ENCODE measurements around the gene C4orf50. TPM values are rescaled to one million over a fixed set of nuclear protein-coding genes. Genes with fewer than 3 reads are reported as not detected.

The C4orf50 gene
- total RNA-seq, 2 donors from 2014 or later: not detected

- no peak overlapping the region for H3K4me3 ChIP-seq
- H3K27me3 ChIP-seq: no peaks in the 10 kb centered on the region
- H3K4me1 ChIP-seq: no peaks in the 10 kb centered on the region
- TF ChIP-seq CTCF (IDR thresholded peaks at IDR 0.05): no peak
- H3K36me3 ChIP-seq: no peaks in the 10 kb centered on the region
- H3K9me3 ChIP-seq: no peaks in the 10 kb centered on the region
- H3K27ac ChIP-seq: no peak overlapping the region
- no peak for DNase-seq (ENCODE audit: low spot score)
Measured at GRCh38 chr4:6027392-6027791, 9.2 kb upstream of the C4orf50 start.

GRCh38 chr4:6024313-6024960 lies 6.2 kb upstream of the C4orf50 start:
- TF ChIP-seq CTCF (IDR thresholded peaks at IDR 0.05): no peak
- H3K4me3 ChIP-seq: no peak overlapping the region
- no peaks in the 10 kb centered on the region for H3K27me3 ChIP-seq
- DNase-seq (ENCODE audit: low spot score): no peak
- H3K4me1 ChIP-seq: no peaks in the 10 kb centered on the region
- H3K9me3 ChIP-seq: no peaks in the 10 kb centered on the region
- no peak overlapping the region for H3K27ac ChIP-seq
- H3K36me3 ChIP-seq: no peaks in the 10 kb centered on the region

GRCh38 chr4:6023731-6024130 lies 5.5 kb upstream of the C4orf50 start:
- H3K27ac ChIP-seq: no peak overlapping the region
- H3K36me3 ChIP-seq: no peaks in the 10 kb centered on the region
- no peak overlapping the region for H3K4me3 ChIP-seq
- no peak for TF ChIP-seq CTCF (IDR thresholded peaks at IDR 0.05)
- H3K9me3 ChIP-seq: no peaks in the 10 kb centered on the region
- no peaks in the 10 kb centered on the region for H3K27me3 ChIP-seq
- no peak for DNase-seq (ENCODE audit: low spot score)
- no peaks in the 10 kb centered on the region for H3K4me1 ChIP-seq

DNA sequence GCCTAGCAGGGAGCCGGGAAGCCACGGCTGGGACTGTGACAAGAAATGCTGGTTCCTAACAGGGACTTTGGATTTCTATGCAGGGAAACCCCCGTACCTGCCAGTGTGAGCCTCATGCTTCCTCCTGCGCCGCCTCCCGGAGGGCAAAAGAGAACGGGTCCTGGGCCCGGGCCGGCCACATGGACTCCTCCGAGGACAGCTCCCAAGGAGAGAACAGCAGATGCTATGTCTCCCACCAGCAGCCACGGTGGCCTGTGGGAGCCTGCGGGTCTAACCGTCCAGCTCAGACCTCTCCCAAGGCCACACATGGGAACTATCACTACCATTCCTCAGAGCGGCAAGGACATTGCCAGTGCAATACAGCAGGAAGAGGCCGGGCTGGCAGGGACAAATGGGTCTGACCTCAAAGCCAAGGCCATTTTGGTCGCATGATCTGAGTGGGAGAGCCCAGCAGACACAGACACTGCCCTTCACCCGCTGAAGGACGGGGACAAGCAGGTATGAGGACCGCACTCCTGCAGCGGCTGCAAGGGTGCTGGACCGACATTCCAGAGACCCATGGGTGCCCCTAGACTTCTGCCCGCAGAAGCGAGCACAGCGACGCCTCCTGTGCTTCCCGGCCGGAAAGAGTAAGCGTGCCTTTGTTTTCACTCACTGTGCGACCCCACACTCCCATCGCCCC lies 4.5 kb upstream of the C4orf50 start:
- no peak overlapping the region for H3K4me3 ChIP-seq
- DNase-seq (ENCODE audit: low spot score): no peak
- no peaks in the 10 kb centered on the region for H3K9me3 ChIP-seq
- H3K27me3 ChIP-seq: no peaks in the 10 kb centered on the region
- TF ChIP-seq CTCF (IDR thresholded peaks at IDR 0.05): no peak
- H3K36me3 ChIP-seq: no peaks in the 10 kb centered on the region
- H3K27ac ChIP-seq: no peak overlapping the region
- H3K4me1 ChIP-seq: no peaks in the 10 kb centered on the region

DNA sequence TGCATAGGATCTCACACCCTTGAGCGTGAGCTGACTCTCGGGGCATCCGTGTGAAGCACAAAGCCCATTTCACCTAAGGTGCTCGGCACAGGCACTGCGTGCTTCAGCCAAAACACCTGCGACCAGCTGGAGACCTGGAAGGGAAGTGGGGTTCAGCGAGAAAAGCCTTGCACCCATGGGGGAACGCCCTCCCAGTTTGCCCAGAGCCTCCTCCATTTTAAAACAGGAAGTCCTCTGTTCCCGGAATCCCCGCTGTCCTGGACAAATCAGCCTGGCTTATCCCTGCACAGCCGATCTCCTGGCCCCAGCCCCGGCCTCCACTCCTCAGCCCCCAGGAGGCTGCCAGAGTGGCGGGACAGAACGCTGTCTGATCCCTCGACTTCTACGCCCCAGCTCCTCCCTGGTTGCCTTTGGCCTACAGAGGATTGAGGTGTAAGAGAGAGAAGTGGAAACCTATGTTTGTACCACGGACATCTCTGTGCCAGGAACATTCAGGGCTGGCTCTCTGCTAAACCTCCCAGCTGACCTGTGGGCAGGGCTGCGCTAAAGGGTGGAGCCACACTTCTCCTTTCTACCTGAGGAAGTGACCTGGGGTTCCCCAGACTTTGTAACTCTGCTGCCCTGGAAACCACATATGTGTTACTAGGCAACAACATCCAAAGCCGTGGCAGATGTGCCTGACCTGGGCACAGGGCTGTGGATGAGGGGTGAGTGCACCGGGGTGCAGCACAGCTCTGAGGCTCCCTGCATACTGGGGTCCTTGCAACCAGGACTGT lies 3.8 kb upstream of the C4orf50 start:
- Histone ChIP-seq H3K4me1 (no peaks in the 10 kb centered on the region), H3K27me3 (no peaks in the 10 kb centered on the region), H3K9me3 (no peaks in the 10 kb centered on the region), H3K36me3 (no peaks in the 10 kb centered on the region), H3K27ac (no peak overlapping the region), H3K4me3 (no peak overlapping the region)
- DNase-seq (ENCODE audit: low spot score): no peak
- TF ChIP-seq CTCF (IDR thresholded peaks at IDR 0.05): no peak
